ENCODE results near the gene PLVAP. TPM values are rescaled to one million over a fixed set of nuclear protein-coding genes. Genes with fewer than 3 reads are reported as not detected.

The PLVAP gene
- total RNA-seq, 2 experiments from 2014 or later: not detected

GRCh38 chr19:17380426-17381138 lies 3.4 kb upstream of the PLVAP start:
- Mint-ChIP-seq H3K4me3 (no peak overlapping the region), H3K36me3 (ENCODE audit: low read depth) (no peaks in the 10 kb centered on the region), H3K4me1 (ENCODE audit: low read depth) (peaks cover 6% of the 10 kb centered on the region), H3K27ac (no peak overlapping the region), H3K27me3 (peaks cover 3% of the 10 kb centered on the region), H3K9me3 (peaks cover 2% of the 10 kb centered on the region)
- no peak for TF ChIP-seq CTCF (IDR thresholded peaks at IDR 0.05)
- Histone ChIP-seq H3K27me3 (ENCODE audit: control insufficient read depth in 1 of 2, insufficient read depth in 2 of 2, low read length in 2 of 2) (peaks cover 2 to 3% of the 10 kb centered on the region in 2 experiments), H3K4me3 (ENCODE audit: low read length) (no peak overlapping the region), H3K9me3 (ENCODE audit: control insufficient read depth in 1 of 2, insufficient read depth in 1 of 2, low read length in 2 of 2) (peaks cover 0 to 8% of the 10 kb centered on the region in 2 experiments), H3K36me3 (ENCODE audit: insufficient read depth, low read length) (no peaks in the 10 kb centered on the region), H3K27ac (ENCODE audit: low read depth in 1 of 2, low read length in 2 of 2) (no peak overlapping the region), H3K4me1 (ENCODE audit: insufficient read depth, low read length) (peaks cover 5% of the 10 kb centered on the region)
- no peak for DNase-seq
- CTCF ChIA-PET: interaction anchor here (0.5 kb wide), 1 partner anchor 65 kb away, joined by 3 read pairs; no protein-coding TSS in a partner anchor
- POLR2A ChIA-PET: no interaction called here
- intact Hi-C loops (cut with DNase I, micrococcal nuclease): loop anchor here (10.0 kb wide), 2 partner anchors 116 to 316 kb away; partner anchors contain the start of genes BABAM1 (in 1 of the 2) and USHBP1 (in 1 of the 2)
- ATAC-seq (ENCODE audit: poor library complexity): no peak

DNA sequence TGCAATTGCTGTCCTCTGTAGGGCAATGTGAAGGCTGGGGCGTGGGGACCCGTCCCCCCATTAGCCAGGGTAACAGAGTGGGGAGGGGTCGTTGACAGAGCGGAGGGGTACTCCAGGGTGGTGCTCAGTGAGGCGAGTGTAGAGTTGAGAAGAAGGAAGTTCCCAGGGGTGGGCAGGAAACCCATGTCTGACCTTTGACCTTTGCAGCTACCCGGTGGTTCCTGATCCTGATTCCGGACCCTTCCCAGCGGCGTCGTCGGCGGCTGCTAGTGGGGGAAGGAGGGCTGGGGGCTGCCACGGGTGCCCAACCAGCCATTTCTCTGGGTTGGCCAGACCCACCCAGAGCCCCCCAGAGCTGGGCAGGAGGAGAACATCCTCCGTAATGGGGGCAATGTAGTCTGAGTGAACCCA lies 2.1 kb upstream of the PLVAP start:
- ATAC-seq (ENCODE audit: poor library complexity) (no peak), DNase-seq (no peak)
- H3K9me3 ChIP-seq (ENCODE audit: control insufficient read depth in 1 of 2, insufficient read depth in 1 of 2, low read length in 2 of 2): peaks cover 0 to 8% of the 10 kb centered on the region in 2 experiments
- Mint-ChIP-seq H3K27ac (no peak overlapping the region), H3K9me3 (peaks cover 2% of the 10 kb centered on the region), H3K4me1 (ENCODE audit: low read depth) (peaks cover 6% of the 10 kb centered on the region), H3K27me3 (peaks cover 3% of the 10 kb centered on the region), H3K36me3 (ENCODE audit: low read depth) (no peaks in the 10 kb centered on the region), H3K4me3 (no peak overlapping the region)
- no peaks in the 10 kb centered on the region for H3K36me3 ChIP-seq (ENCODE audit: insufficient read depth, low read length)
- intact Hi-C loops (cut with DNase I, micrococcal nuclease): no loop called here
- H3K4me3 ChIP-seq (ENCODE audit: low read length): no peak overlapping the region
- no peak for TF ChIP-seq CTCF (IDR thresholded peaks at IDR 0.05)
- ChIA-PET CTCF (no interaction called here), POLR2A (no interaction called here)
- peaks cover 3 to 4% of the 10 kb centered on the region in 2 experiments for H3K27me3 ChIP-seq (ENCODE audit: control insufficient read depth in 1 of 2, insufficient read depth in 2 of 2, low read length in 2 of 2)
- peaks cover 5% of the 10 kb centered on the region for H3K4me1 ChIP-seq (ENCODE audit: insufficient read depth, low read length)
- H3K27ac ChIP-seq (ENCODE audit: low read depth in 1 of 2, low read length in 2 of 2): no peak overlapping the region

DNA sequence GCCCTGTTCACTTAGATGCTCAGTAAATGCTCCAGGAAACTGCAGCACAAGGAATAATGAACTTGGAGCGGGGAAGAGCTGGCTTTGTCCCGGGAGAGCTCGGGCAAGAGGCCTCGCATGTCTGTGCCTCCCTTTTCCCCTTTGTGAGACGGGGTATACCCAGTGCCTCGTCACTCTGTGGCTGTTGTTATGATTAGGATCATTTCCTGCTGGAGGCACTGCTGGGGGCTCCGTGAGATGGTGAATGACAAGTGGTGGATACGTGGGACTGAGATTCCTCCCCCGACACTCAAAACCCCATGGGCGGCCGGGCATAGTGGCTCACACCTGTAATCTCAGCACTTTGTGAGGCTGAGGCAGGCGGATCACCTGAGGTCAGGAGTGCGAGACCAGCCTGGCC lies 1.1 kb upstream of the PLVAP start:
- H3K4me1 Mint-ChIP-seq (ENCODE audit: low read depth): peaks cover 6% of the 10 kb centered on the region
- Histone ChIP-seq H3K27me3 (ENCODE audit: control insufficient read depth in 1 of 2, insufficient read depth in 2 of 2, low read length in 2 of 2) (peaks cover 3 to 4% of the 10 kb centered on the region in 2 experiments), H3K27ac (ENCODE audit: low read depth in 1 of 2, low read length in 2 of 2) (no peak overlapping the region), H3K4me3 (ENCODE audit: low read length) (no peak overlapping the region), H3K4me1 (ENCODE audit: insufficient read depth, low read length) (peaks cover 5% of the 10 kb centered on the region), H3K36me3 (ENCODE audit: insufficient read depth, low read length) (no peaks in the 10 kb centered on the region), H3K9me3 (ENCODE audit: control insufficient read depth in 1 of 2, insufficient read depth in 1 of 2, low read length in 2 of 2) (peaks cover 0 to 8% of the 10 kb centered on the region in 2 experiments)
- ATAC-seq (ENCODE audit: poor library complexity) (no peak), DNase-seq (no peak)
- H3K4me3 Mint-ChIP-seq: no peak overlapping the region
- peaks cover 3% of the 10 kb centered on the region for H3K27me3 Mint-ChIP-seq
- intact Hi-C loops (cut with DNase I, micrococcal nuclease): no loop called here
- no peak overlapping the region for H3K27ac Mint-ChIP-seq
- TF ChIP-seq CTCF (IDR thresholded peaks at IDR 0.05): no peak
- peaks cover 2% of the 10 kb centered on the region for H3K9me3 Mint-ChIP-seq
- ChIA-PET CTCF (no interaction called here), POLR2A (no interaction called here)
- no peaks in the 10 kb centered on the region for H3K36me3 Mint-ChIP-seq (ENCODE audit: low read depth)
